ENCODE data around the gene ENDOD1. TPM values are rescaled to one million over a fixed set of nuclear protein-coding genes. Genes with fewer than 3 reads are reported as not detected.

The ENDOD1 gene
- total RNA-seq, 2 experiments from 2014 or later: 23.4 to 23.9 TPM

DNA sequence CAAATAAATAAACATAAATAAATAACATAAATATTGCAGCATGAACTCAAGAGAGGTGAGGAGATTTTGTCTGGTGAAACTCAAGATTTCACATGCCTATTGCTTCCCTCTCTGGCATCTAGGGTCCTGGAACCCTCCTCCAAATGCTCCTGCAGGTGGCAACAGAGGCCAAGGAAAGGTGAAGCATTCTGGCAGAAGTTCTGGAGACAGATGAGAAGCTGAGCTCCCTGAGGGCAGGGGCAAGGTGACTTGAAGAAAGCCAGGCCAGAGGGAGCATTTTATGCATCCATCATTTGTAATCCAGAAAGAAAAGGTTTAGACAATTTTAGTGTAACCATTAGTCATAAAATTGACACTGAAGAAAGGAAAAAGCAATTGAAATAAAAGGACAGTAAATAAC is 64.9 kb downstream of the ENDOD1 start:
- no peak overlapping the region for H3K4me3 Mint-ChIP-seq
- H3K36me3 Mint-ChIP-seq (ENCODE audit: low read depth): no peaks in the 10 kb centered on the region
- ATAC-seq (no peak), DNase-seq (peak; percentile 78)
- CTCF ChIA-PET: interaction anchor here (0.7 to 14.7 kb wide), 37 partner anchors 9 to 1270 kb away, joined by 3 to 362 read pairs (median 4); partner anchors contain the start of genes CEP57, ENDOD1, FAM76B and SESN3
- no peaks in the 10 kb centered on the region for H3K27me3 Mint-ChIP-seq (ENCODE audit: low read depth)
- POLR2A ChIA-PET: interaction anchor here (0.6 to 5.8 kb wide), 6 partner anchors 12 to 635 kb away, joined by 3 to 37 read pairs (median 3); partner anchors contain the start of genes CEP57 and FAM76B
- no peak overlapping the region for H3K27ac Mint-ChIP-seq
- peaks cover 41% of the 10 kb centered on the region for H3K4me1 Mint-ChIP-seq (ENCODE audit: low read depth)
- H3K9me3 Mint-ChIP-seq (ENCODE audit: insufficient read depth): no peaks in the 10 kb centered on the region

DNA sequence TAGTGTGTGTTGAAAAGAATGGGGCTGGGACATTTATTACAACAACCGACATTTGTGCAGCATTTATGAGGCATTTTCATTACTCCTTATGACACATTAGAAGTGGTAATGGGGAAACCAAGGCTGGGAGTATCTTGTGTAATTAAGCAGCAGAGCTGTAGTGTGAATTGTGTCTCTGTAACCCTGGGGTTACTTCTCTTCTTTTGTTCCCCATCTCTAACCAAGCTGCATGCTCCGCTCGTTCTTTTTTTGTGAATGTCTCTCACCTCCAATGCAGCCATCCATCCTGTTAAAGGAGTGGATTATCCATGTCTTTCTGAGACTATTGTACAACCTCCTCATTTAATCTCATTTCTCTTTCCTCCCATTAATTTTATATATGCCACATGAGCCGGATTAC is 65.7 kb downstream of the ENDOD1 start:
- ChIA-PET CTCF (interaction anchor here (0.8 to 14.7 kb wide), 29 partner anchors 8 to 1239 kb away, joined by 3 to 362 read pairs (median 4); partner anchors contain the start of genes CEP57, ENDOD1, FAM76B and SESN3), POLR2A (interaction anchor here (0.6 to 5.8 kb wide), 4 partner anchors 11 to 634 kb away, joined by 3 to 37 read pairs (median 3); partner anchors contain the start of genes CEP57 and FAM76B)
- DNase-seq (no peak), ATAC-seq (no peak)
- H3K36me3 Mint-ChIP-seq (ENCODE audit: low read depth): no peaks in the 10 kb centered on the region
- no peaks in the 10 kb centered on the region for H3K27me3 Mint-ChIP-seq (ENCODE audit: low read depth)
- H3K27ac Mint-ChIP-seq: no peak overlapping the region
- no peak overlapping the region for H3K4me3 Mint-ChIP-seq
- no peaks in the 10 kb centered on the region for H3K9me3 Mint-ChIP-seq (ENCODE audit: insufficient read depth)
- H3K4me1 Mint-ChIP-seq (ENCODE audit: low read depth): peaks cover 38% of the 10 kb centered on the region

DNA sequence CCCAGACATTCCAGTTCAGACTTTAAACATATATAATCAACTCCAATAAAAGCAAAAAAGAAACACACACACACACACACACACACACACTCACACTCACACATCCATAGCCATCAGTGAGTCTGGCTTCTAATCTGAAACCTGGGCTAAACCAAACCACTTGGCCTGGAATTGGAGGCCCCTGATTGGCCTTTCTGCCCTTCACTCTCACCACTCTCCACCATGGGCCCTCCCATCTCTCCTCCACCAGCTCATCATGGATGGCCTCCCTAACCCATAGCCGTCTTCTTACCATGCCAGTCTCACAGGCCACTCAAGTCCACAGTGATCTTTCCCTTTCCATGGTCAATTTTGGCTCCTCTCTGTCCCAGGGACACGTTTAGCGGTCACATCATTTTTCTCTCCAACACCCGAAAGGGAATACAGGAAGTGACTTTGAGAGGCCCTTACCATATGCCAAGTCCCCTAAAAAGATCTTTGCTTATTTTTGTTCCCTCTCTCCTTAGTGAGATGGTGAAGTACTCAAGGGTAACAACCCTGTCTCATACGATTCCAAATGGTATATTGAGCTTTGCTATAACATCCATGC is 66.6 kb downstream of the ENDOD1 start:
- no peaks in the 10 kb centered on the region for H3K27me3 Mint-ChIP-seq (ENCODE audit: low read depth)
- peaks cover 38% of the 10 kb centered on the region for H3K4me1 Mint-ChIP-seq (ENCODE audit: low read depth)
- H3K4me3 Mint-ChIP-seq: no peak overlapping the region
- ChIA-PET POLR2A (interaction anchor here (0.6 kb wide), 1 partner anchor 553 kb away, joined by 3 read pairs; no protein-coding TSS in a partner anchor), CTCF (interaction anchor here (1.5 to 14.7 kb wide), 9 partner anchors 33 to 633 kb away, joined by 4 to 362 read pairs (median 72); partner anchors contain the start of genes CEP57, ENDOD1, FAM76B and SESN3)
- DNase-seq (no peak), ATAC-seq (no peak)
- no peak overlapping the region for H3K27ac Mint-ChIP-seq
- no peaks in the 10 kb centered on the region for H3K9me3 Mint-ChIP-seq (ENCODE audit: insufficient read depth)
- peaks cover under 1% of the 10 kb centered on the region for H3K36me3 Mint-ChIP-seq (ENCODE audit: low read depth)

DNA sequence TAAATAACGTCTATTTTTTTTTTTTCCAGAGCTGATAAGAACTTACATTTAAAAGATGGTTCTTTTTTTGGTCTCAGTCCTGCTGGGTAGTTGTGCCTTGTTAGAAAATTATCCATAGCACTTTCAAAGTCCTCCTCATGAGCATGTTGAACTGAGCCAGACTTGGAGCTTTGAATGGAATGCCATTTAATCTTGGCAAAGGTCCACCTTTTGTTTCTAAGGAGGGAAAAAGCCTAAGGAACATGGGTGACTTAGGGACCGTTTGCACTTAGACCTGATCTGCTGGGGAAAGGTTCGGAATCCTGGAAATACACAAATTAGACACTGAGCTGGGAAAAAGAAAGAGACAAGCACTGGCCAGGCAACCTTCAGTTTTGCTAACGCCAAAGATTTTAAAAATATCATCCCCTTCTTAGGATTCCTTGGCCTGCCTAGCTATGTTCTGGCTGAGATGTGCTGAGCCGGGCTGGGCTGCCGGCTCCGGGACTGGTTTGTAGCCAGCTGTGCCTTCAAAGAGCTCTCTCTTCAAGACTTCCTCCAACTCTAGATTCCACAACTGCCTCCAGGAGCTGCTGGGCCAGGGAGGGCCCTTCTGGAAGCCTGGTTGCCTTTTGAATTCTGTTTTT is 67.4 kb downstream of the ENDOD1 start:
- H3K27me3 Mint-ChIP-seq (ENCODE audit: low read depth): no peaks in the 10 kb centered on the region
- ATAC-seq (no peak), DNase-seq (no peak)
- peaks cover 33% of the 10 kb centered on the region for H3K4me1 Mint-ChIP-seq (ENCODE audit: low read depth)
- peaks cover 5% of the 10 kb centered on the region for H3K36me3 Mint-ChIP-seq (ENCODE audit: low read depth)
- H3K4me3 Mint-ChIP-seq: no peak overlapping the region
- H3K9me3 Mint-ChIP-seq (ENCODE audit: insufficient read depth): no peaks in the 10 kb centered on the region
- POLR2A ChIA-PET: interaction anchor here (1.0 kb wide), 1 partner anchor 633 kb away, joined by 3 read pairs; the partner anchor contains the start of gene FAM76B
- CTCF ChIA-PET: interaction anchor here (0.6 to 14.7 kb wide), 9 partner anchors 20 to 634 kb away, joined by 3 to 362 read pairs (median 4); partner anchors contain the start of genes ENDOD1 and SESN3
- H3K27ac Mint-ChIP-seq: no peak overlapping the region

DNA sequence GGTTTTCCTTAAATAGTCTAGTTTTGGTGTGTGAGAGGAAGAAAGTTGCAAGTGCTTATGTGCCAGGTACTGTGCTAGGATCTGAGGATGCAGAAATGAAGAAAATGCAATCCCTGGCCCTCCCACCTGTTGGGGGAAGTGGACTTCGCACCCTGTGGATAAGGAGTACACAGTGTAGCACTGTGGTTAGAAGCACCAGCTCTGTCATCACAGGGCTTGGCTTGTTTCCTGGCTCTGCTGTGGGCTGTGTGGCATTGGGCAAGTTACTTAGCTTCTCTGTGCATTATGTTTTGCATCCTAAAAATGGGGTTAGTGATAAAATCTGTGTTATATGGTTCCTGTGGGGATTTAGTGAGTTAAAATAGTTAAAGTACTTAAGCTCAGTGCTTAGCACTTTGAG is 68.2 kb downstream of the ENDOD1 start:
- Mint-ChIP-seq H3K36me3 (ENCODE audit: low read depth) (peaks cover 5% of the 10 kb centered on the region), H3K9me3 (ENCODE audit: insufficient read depth) (no peaks in the 10 kb centered on the region), H3K4me3 (no peak overlapping the region), H3K4me1 (ENCODE audit: low read depth) (peaks cover 29% of the 10 kb centered on the region), H3K27me3 (ENCODE audit: low read depth) (no peaks in the 10 kb centered on the region), H3K27ac (peak overlapping the region; percentile 44)
- ChIA-PET POLR2A (interaction anchor here (1.0 kb wide), 1 partner anchor 632 kb away, joined by 3 read pairs; the partner anchor contains the start of gene FAM76B), CTCF (interaction anchor here (1.1 to 14.7 kb wide), 7 partner anchors 21 to 633 kb away, joined by 3 to 362 read pairs (median 6); partner anchors contain the start of gene SESN3)
- ATAC-seq: peak; percentile 34
- DNase-seq: no peak

DNA sequence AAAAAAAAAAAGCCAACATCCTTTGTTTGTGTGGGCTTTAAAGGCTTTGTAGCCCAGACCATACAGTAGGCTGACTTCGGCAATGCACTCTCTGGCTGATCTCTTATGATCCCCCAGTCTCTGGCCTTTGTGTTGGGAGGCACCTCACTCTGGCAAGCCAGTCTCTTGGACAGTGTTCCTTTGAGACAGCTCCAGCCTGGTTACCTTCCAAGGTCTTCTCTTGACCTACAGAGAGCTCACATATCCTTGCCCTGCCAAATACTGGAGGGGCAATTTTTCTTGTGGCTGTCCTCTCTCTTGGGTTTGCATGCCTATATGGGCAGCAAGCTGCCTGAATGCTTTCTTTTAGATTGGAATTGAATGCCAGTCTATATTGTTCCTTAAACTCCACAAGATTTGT is 71.6 kb downstream of the ENDOD1 start:
- no peak for ATAC-seq
- no peaks in the 10 kb centered on the region for H3K9me3 Mint-ChIP-seq (ENCODE audit: insufficient read depth)
- no peak overlapping the region for H3K27ac Mint-ChIP-seq
- DNase-seq: no peak
- ChIA-PET CTCF (interaction anchor here (3.4 to 14.7 kb wide), 3 partner anchors 9 to 599 kb away, joined by 11 to 362 read pairs (median 294); no protein-coding TSS in a partner anchor), POLR2A (no interaction called here)
- H3K27me3 Mint-ChIP-seq (ENCODE audit: low read depth): no peaks in the 10 kb centered on the region
- H3K36me3 Mint-ChIP-seq (ENCODE audit: low read depth): peaks cover 10% of the 10 kb centered on the region
- H3K4me1 Mint-ChIP-seq (ENCODE audit: low read depth): peaks cover 27% of the 10 kb centered on the region
- no peak overlapping the region for H3K4me3 Mint-ChIP-seq

DNA sequence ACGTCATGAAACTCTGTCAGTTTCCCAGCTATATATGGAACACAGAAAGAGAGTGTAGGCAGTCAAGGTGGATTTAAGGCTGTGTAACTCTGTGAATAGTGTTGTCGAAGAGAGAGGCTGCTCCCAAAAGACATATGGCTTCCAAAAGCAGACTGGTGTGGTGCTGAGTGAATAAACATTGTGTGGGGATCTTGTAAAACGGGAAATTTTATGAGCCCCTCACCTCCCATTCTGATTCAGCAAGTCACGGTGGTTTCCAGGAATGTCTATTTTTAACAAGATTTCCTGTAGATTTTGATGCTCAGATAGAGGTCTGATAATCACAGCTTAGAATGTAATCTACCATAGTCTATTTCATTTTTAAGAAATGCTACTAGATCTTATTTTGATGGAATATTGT is 73.5 kb downstream of the ENDOD1 start:
- Mint-ChIP-seq H3K9me3 (ENCODE audit: insufficient read depth) (no peaks in the 10 kb centered on the region), H3K27ac (no peak overlapping the region), H3K4me3 (no peak overlapping the region), H3K4me1 (ENCODE audit: low read depth) (peaks cover 18% of the 10 kb centered on the region), H3K27me3 (ENCODE audit: low read depth) (no peaks in the 10 kb centered on the region), H3K36me3 (ENCODE audit: low read depth) (peaks cover 10% of the 10 kb centered on the region)
- POLR2A ChIA-PET: no interaction called here
- CTCF ChIA-PET: interaction anchor here (0.9 to 14.7 kb wide), 4 partner anchors 8 to 541 kb away, joined by 3 to 362 read pairs (median 12); no protein-coding TSS in a partner anchor
- no peak for DNase-seq
- ATAC-seq: no peak

DNA sequence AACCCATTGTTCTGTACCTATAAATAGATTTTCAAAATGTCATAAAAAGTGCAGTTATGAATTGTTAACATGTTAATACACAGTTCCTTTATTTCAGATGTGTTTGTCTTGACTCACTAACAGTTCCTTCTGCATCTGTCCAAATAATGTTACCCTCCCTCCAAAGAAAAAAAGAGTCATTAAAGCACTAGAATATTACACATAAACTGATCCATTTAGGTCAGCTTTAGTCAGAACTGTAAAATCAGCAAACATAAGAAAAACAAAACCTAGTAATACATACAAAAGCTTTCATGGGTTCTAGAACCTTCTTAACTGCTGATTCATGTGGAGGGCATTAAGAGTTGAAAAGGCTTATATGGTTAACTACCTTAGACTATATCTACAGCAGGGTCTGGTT is 76.0 kb downstream of the ENDOD1 start:
- ChIA-PET CTCF (interaction anchor here (1.0 to 1.7 kb wide), 2 partner anchors 11 to 540 kb away, joined by 4 read pairs; no protein-coding TSS in a partner anchor), POLR2A (interaction anchor here (1.2 kb wide), 1 partner anchor 11 kb away, joined by 3 read pairs; no protein-coding TSS in a partner anchor)
- Mint-ChIP-seq H3K9me3 (ENCODE audit: insufficient read depth) (no peaks in the 10 kb centered on the region), H3K36me3 (ENCODE audit: low read depth) (peaks cover 10% of the 10 kb centered on the region), H3K27me3 (ENCODE audit: low read depth) (no peaks in the 10 kb centered on the region), H3K27ac (no peak overlapping the region), H3K4me1 (ENCODE audit: low read depth) (peaks cover 15% of the 10 kb centered on the region), H3K4me3 (no peak overlapping the region)
- DNase-seq (no peak), ATAC-seq (no peak)

DNA sequence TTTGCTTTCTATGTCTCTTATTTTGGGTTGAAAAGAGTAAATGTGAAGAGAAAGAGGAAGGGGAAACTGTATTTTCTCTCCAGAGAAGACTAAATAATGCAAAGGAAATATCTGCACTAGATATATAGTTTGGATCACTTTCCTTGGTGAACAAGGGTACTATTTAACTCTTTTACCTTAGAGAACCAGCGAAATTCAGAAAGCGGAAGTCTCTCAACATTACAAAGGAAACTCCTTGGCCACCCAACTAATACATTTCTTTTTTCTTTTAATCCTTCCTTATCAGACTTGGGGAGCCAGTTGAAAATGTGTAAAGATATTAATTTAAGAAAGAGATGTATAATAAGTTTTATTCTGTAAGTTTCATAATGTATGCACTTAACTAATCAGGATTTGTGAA is 77.1 kb downstream of the ENDOD1 start:
- ChIA-PET CTCF (interaction anchor here (0.5 to 1.7 kb wide), 4 partner anchors 12 to 538 kb away, joined by 3 to 4 read pairs (median 4); no protein-coding TSS in a partner anchor), POLR2A (interaction anchor here (0.7 to 1.2 kb wide), 2 partner anchors 12 to 101 kb away, joined by 3 read pairs; no protein-coding TSS in a partner anchor)
- Mint-ChIP-seq H3K36me3 (ENCODE audit: low read depth) (peaks cover 6% of the 10 kb centered on the region), H3K27me3 (ENCODE audit: low read depth) (no peaks in the 10 kb centered on the region), H3K9me3 (ENCODE audit: insufficient read depth) (no peaks in the 10 kb centered on the region), H3K4me1 (ENCODE audit: low read depth) (peaks cover 15% of the 10 kb centered on the region), H3K27ac (no peak overlapping the region), H3K4me3 (no peak overlapping the region)
- no peak for DNase-seq
- no peak for ATAC-seq

DNA sequence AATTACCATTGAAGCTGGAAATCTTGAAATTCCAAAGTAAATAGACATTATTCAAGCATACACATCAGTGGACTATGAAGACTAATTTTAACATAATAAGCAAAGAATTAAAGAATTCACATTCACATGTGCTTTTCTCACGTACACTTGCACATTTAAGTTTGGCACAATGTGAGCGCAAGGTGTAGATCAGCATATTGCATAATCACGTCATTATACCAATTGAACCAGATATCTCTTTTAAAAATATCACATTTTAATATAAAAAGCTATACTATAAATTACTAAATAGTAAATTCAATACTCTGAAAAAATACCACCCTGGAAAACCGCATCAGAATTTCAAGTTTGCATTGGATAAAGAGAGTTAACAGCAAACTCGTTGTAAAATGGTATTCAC is 80.6 kb downstream of the ENDOD1 start:
- no peak overlapping the region for H3K27ac Mint-ChIP-seq
- H3K4me3 Mint-ChIP-seq: no peak overlapping the region
- H3K36me3 Mint-ChIP-seq (ENCODE audit: low read depth): peaks cover 10% of the 10 kb centered on the region
- CTCF ChIA-PET: interaction anchor here (0.9 to 2.2 kb wide), 4 partner anchors 11 to 535 kb away, joined by 3 to 6 read pairs (median 4); no protein-coding TSS in a partner anchor
- ATAC-seq (no peak), DNase-seq (no peak)
- no peaks in the 10 kb centered on the region for H3K9me3 Mint-ChIP-seq (ENCODE audit: insufficient read depth)
- H3K4me1 Mint-ChIP-seq (ENCODE audit: low read depth): no peaks in the 10 kb centered on the region
- POLR2A ChIA-PET: no interaction called here
- H3K27me3 Mint-ChIP-seq (ENCODE audit: low read depth): no peaks in the 10 kb centered on the region

DNA sequence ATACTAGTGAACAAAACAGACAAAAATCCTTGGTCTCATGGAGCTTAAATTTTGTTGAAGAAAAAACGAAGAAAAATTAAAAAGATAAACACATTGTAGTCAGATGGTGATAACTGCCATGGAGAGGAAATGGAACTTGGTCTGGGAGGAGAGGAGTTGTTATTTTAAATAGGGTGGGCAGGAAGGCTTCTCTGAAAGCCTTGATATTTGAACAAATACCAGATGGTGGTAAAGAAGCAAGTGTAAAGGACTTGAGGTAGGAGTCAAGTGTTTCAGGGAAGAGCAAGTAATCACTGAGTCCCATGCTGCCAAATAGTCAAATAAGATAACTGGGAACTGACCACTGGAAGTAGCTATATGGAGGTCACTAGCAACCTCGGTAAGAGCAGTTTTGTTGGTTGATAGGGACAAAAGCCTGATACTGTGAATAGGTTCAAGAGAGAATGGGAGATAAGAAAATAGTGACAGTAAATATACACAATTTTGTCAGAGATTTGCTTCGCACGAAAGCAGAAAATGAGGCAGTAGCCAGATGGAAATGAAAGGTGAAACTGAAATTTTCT is 86.3 kb downstream of the ENDOD1 start:
- H3K27ac Mint-ChIP-seq: no peak overlapping the region
- no peaks in the 10 kb centered on the region for H3K9me3 Mint-ChIP-seq (ENCODE audit: insufficient read depth)
- POLR2A ChIA-PET: no interaction called here
- no peak overlapping the region for H3K4me3 Mint-ChIP-seq
- peaks cover 29% of the 10 kb centered on the region for H3K36me3 Mint-ChIP-seq (ENCODE audit: low read depth)
- no peaks in the 10 kb centered on the region for H3K4me1 Mint-ChIP-seq (ENCODE audit: low read depth)
- DNase-seq (no peak), ATAC-seq (no peak)
- no peaks in the 10 kb centered on the region for H3K27me3 Mint-ChIP-seq (ENCODE audit: low read depth)
- CTCF ChIA-PET: interaction anchor here (1.8 to 2.1 kb wide), 3 partner anchors 17 to 529 kb away, joined by 4 to 6 read pairs (median 5); no protein-coding TSS in a partner anchor

All from activated CD8-positive, alpha-beta T cell treated with anti-CD3 and anti-CD28 coated beads, Interleukin-2, amount 10 ng/mL, durations not matched to agents 7 days and 5 days (primary cell).